ENCODE results near the gene SPTSSA. TPM values are rescaled to one million over a fixed set of nuclear protein-coding genes. Genes with fewer than 3 reads are reported as not detected.
"Not testable (repeated sequence)": the region's sequence is repeated elsewhere in the genome, so short reads cannot be mapped to it uniquely, and the experiment has no call there.

SPTSSA gene
- total RNA-seq, 1 donor from 2014 or later = 9.8 TPM

GRCh38 chr14:34409721-34410120 is 52.3 kb downstream of the SPTSSA start:
- no peak for DNase-seq (ENCODE audit: low read depth)
- no peak overlapping the region for H3K4me3 ChIP-seq (ENCODE audit: low read depth, low read length)
- no peak for TF ChIP-seq CTCF (conservative IDR thresholded peaks at IDR 0.05; ENCODE audit: low read depth, low read length)

- no peak overlapping the region for H3K4me3 ChIP-seq (ENCODE audit: low read depth, low read length)
- DNase-seq (ENCODE audit: low read depth) = no peak
- no peak for TF ChIP-seq CTCF (conservative IDR thresholded peaks at IDR 0.05; ENCODE audit: low read depth, low read length)
These were observed 54.1 kb downstream of the SPTSSA start for GRCh38 chr14:34407951-34408350.

DNA sequence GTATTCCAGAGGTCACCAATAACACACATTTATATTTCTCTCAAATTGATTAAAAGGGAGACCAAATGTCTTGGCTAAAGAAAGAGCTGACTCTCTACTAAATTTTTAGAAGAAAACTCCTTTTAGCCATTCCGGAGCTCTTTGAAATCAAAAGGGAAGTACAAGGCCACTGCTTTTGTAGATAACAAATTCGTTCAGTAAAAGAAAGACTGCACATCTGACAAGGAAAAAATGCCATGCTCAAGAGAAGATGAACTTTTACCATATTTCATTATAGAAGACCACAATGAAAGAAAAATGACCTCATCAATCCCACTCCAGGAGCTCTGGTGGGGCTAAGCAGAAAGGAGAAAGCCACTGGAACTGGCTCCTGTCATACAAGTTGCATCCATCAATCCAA is 57.6 kb downstream of the SPTSSA start:
- H3K4me3 ChIP-seq (ENCODE audit: low read depth, low read length) = no peak overlapping the region
- TF ChIP-seq CTCF (conservative IDR thresholded peaks at IDR 0.05; ENCODE audit: low read depth, low read length) = no peak
- no peak for DNase-seq (ENCODE audit: low read depth)

- TF ChIP-seq CTCF (conservative IDR thresholded peaks at IDR 0.05; ENCODE audit: low read depth, low read length) = no peak
- DNase-seq (ENCODE audit: low read depth) = no peak
- H3K4me3 ChIP-seq (ENCODE audit: low read depth, low read length) = no peak overlapping the region
These were observed 58.4 kb downstream of the SPTSSA start for GRCh38 chr14:34403646-34404045.

- no peak for DNase-seq (ENCODE audit: low read depth)
- TF ChIP-seq CTCF (conservative IDR thresholded peaks at IDR 0.05; ENCODE audit: low read depth, low read length) = no peak
- H3K4me3 ChIP-seq (ENCODE audit: low read depth, low read length) = no peak overlapping the region
These were observed 64.0 kb downstream of the SPTSSA start for GRCh38 chr14:34398024-34398423.

DNA sequence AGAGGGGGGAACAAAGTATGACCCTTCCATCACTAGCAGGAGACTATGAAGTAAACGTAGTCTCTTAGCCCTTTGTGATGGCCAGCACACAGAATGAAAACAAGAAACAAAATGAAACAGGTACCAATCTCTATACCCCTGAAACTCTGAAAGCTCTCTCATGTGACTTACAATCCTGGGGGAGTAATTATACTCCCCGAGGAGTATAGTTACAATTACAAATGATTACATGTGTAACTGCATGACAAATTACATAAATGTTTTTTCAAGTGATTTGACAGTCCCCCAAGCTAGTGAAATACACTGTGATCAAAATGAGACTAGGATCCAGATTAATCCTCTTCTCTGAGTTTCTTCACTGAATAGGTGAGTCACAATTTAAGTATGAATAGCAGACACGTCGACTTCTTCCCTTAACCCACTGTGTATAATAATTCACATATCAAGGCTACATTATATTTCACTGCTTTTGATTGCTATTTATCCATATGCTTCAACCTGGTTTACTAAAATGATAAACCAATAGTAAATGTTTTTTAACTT is 74.0 kb downstream of the SPTSSA start:
- H3K4me3 ChIP-seq (ENCODE audit: low read depth, low read length) = no peak overlapping the region
- TF ChIP-seq CTCF (conservative IDR thresholded peaks at IDR 0.05; ENCODE audit: low read depth, low read length) = no peak
- no peak for DNase-seq (ENCODE audit: low read depth)

DNA sequence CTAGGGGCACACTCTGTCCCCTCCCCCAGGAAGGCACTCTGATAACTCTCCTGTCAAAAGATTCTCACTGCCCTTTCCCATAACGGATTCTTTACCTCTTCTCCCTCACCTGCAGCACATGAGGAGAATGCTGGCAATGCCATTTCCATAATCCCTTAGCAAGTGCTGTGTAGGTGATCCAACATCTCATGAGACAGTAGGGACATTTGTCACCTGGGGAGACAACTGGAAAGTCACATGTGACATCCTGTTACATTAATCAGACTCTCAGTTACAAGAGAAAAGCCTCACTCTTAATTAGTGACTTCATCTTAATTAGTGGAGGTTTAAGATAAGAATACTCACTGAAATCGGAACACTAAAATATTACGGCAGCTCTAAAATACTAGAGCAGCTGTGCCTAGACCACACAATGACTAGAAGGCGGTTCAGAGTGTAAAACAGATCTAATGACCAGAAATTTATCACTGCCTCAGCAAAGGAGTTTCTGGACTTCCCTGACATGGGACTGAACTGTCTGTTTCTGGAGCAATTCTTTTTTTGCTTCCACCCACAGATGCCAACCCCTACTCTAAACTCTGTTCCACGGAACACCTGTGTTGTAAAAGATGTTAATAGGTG is 75.1 kb downstream of the SPTSSA start:
- no peak overlapping the region for H3K4me3 ChIP-seq (ENCODE audit: low read depth, low read length)
- DNase-seq (ENCODE audit: low read depth) = no peak
- no peak for TF ChIP-seq CTCF (conservative IDR thresholded peaks at IDR 0.05; ENCODE audit: low read depth, low read length)

DNA sequence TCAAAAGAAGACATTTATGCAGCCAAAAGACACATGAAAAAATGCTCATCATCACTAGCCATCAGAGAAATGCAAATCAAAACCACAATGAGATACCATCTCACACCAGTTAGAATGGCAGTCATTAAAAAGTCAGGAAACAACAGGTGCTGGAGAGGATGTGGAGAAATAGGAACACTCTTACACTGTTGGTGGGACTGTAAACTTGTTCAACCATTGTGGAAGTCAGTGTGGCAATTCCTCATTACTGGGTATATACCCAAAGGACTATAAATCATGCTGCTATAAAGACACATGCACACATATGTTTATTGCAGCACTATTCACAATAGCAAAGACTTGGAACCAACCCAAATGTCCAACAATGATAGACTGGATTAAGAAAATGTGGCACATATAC is 76.2 kb downstream of the SPTSSA start:
- not testable (repeated sequence) for DNase-seq (ENCODE audit: low read depth); H3K4me3 ChIP-seq (ENCODE audit: low read depth, low read length)
